Naive thymus-derived CD4-positive, alpha-beta T cell (primary cell): Measurements from ENCODE around the gene SMTNL2. TPM values are rescaled to one million over a fixed set of nuclear protein-coding genes. Genes with fewer than 3 reads are reported as not detected.
"Not testable (repeated sequence)": the region's sequence is repeated elsewhere in the genome, so short reads cannot be mapped to it uniquely, and the experiment has no call there.

Experiments used
- ATAC-seq: fragments of 150-1000 bp; cut with Tn5 transposase; 2 replicates; pipeline ENCODE4 v1.10.0; 2021; ENCODE audit warnings: mild to moderate bottlenecking, moderate library complexity
- CTCF ChIA-PET: fragments of 350-600 bp; sonication (Branson Sonifier 250); formaldehyde crosslinking; loops from one replicate; lab custom pipeline; 2021; ENCODE audit warnings: antibody characterized with exemption; lab: Charles Lee
- POLR2A ChIA-PET: fragments of 350-600 bp; sonication (Branson Sonifier 250); formaldehyde crosslinking; loops from one replicate; lab custom pipeline; 2021; ENCODE audit warnings: antibody characterized with exemption, inconsistent platforms; lab: Charles Lee
- DNase-seq, 9 donors: peaks; one replicate each; pipeline versions ENCODE4 v3.0.0 to v3.0.0-alpha.2; 2020 to 2022; ENCODE audit warnings: mixed read lengths in 1 of 9
- H3K27ac ChIP-seq: one replicate; pipeline ENCODE4 v1.7.0; 2013; ENCODE audit warnings: mild to moderate bottlenecking, low read depth, low read length, moderate library complexity
- H3K27me3 ChIP-seq, 2 donors: one replicate each; pipeline ENCODE4 v1.7.0; 2013; ENCODE audit warnings: low read length in 2 of 2, mild to moderate bottlenecking in 2 of 2, moderate library complexity in 2 of 2; ENCODE audit not compliant: control insufficient read depth in 2 of 2, insufficient read depth in 2 of 2
- H3K36me3 ChIP-seq, 3 experiments: 1 replicate in 2 of 3; 2 replicates in 1 of 3; pipeline ENCODE4 v1.7.0; 2013; ENCODE audit warnings: low read length in 3 of 3, mild to moderate bottlenecking in 3 of 3, moderate library complexity in 1 of 3; ENCODE audit not compliant: insufficient read depth in 3 of 3, control insufficient read depth in 2 of 3
- H3K4me1 ChIP-seq, 2 donors: one replicate each; pipeline ENCODE4 v1.7.0; 2013; ENCODE audit warnings: low read length in 2 of 2, mild to moderate bottlenecking in 2 of 2, moderate library complexity in 1 of 2; ENCODE audit not compliant: control insufficient read depth in 2 of 2, insufficient read depth in 2 of 2
- H3K4me3 ChIP-seq: 2 replicates; pipeline ENCODE4 v1.7.0; 2013; ENCODE audit warnings: mild to moderate bottlenecking, low read length
- H3K9me3 ChIP-seq, 3 experiments: 1 replicate in 2 of 3; 2 replicates in 1 of 3; pipeline ENCODE4 v1.7.0; 2013; ENCODE audit warnings: low read length in 3 of 3; ENCODE audit not compliant: control insufficient read depth in 2 of 3
- H3K27ac Mint-ChIP-seq, 9 donors: one replicate each; pipeline ENCODE4 v1.8.0; 2020 to 2022; ENCODE audit warnings: mixed read lengths in 9 of 9, mild to moderate bottlenecking in 8 of 9, moderate library complexity in 5 of 9, inconsistent platforms in 2 of 9
- H3K27me3 Mint-ChIP-seq, 5 donors: one replicate each; pipeline ENCODE4 v1.8.0; 2021 to 2022; ENCODE audit warnings: mixed read lengths in 5 of 5, mild to moderate bottlenecking in 1 of 5
- H3K36me3 Mint-ChIP-seq, 5 donors: one replicate each; pipeline ENCODE4 v1.8.0; 2020 to 2022; ENCODE audit warnings: mixed read lengths in 5 of 5, mild to moderate bottlenecking in 3 of 5, inconsistent platforms in 1 of 5
- H3K4me1 Mint-ChIP-seq, 7 donors: one replicate each; pipeline ENCODE4 v1.8.0; 2020 to 2022; ENCODE audit warnings: mixed read lengths in 7 of 7, mild to moderate bottlenecking in 3 of 7, inconsistent platforms in 1 of 7
- H3K4me3 Mint-ChIP-seq, 10 donors: one replicate each; pipeline ENCODE4 v1.8.0; 2020 to 2022; ENCODE audit warnings: mild to moderate bottlenecking in 10 of 10, mixed read lengths in 10 of 10, moderate library complexity in 6 of 10, inconsistent platforms in 2 of 10
- H3K9me3 Mint-ChIP-seq, 11 donors: one replicate each; pipeline ENCODE4 v1.8.0; 2020 to 2022; ENCODE audit warnings: mixed read lengths in 11 of 11, mild to moderate bottlenecking in 4 of 11, inconsistent platforms in 1 of 11, moderate library complexity in 1 of 11
- intact Hi-C, 2 donors: fragments of 100-400 bp; cut with micrococcal nuclease; formaldehyde crosslinking; loops; one replicate each; pipeline ENCODE4 v1.15.1; 2023
- polyA plus RNA-seq, 2 donors: library from polyadenylated mRNA; unstranded; fragments of 300-500 nt; fragmentation: Illumina TruSeq; gene quantifications; one replicate each; pipeline ENCODE4 v1.2.3, GENCODE V29; 2021
- total RNA-seq, 6 experiments: library from RNA in 5 of 6; stranded (reverse) in 5 of 6; gene quantifications; 1 replicate in 5 of 6; 2 replicates in 1 of 6; pipeline ENCODE4 v1.2.3 and lab custom pipeline; 2021 to 2026

Gene SMTNL2
- total and polyA plus RNA-seq, 7 experiments from 2014 or later, result not detected

GRCh38 chr17:4635823-4636375, 51.6 kb downstream of the SMTNL2 start:
- peak; percentile 50 for ATAC-seq
- intact Hi-C loops, result no loop called here
- peaks cover 2 to 24% (median 18%) of the 10 kb centered on the region in 7 donors for H3K4me1 Mint-ChIP-seq

DNA sequence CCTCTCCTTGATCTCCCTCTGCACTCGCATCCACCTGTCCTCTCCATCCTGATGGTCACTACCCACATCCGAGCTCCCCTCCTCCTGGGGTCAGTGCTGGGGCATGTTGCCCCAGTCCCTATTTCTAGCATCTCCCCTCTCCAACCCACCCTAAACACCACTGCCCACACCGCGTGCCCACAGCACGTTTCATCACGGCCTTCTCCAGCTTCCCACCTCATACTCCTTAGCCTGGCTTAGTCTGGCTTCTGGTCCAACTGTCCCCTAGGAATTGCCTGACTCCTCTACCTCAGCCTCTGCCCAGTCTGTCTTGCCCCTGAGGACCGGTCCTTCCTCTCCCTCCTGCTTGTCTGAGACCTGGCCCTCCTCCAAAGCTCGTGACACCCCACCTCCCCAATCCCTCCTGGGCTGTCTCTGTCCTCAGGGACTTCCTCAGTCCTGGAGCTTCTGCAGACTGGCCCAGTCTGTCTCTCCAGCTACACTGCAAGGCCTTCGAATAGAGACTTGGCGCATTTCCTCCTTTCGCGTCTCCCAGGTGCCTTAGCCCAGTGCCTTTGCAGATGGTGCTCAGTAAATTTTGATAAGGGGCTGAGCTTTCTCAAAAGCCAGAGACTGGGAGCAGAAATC, 52.3 kb downstream of the SMTNL2 start:
- intact Hi-C loops, result no loop called here

More at GRCh38 chr17:4635823-4636375, 51.6 kb downstream of the SMTNL2 start:
- POLR2A ChIA-PET, result no interaction called here
- Mint-ChIP-seq H3K36me3 (peaks cover 0 to 8% (median 0%) of the 10 kb centered on the region in 5 donors), H3K27ac (no peak overlapping the region), H3K4me3 (peak overlapping the region in 1 of 10 donors; percentile 2), H3K27me3 (peaks cover 48 to 72% (median 58%) of the 10 kb centered on the region in 5 donors), H3K9me3 (peaks cover 0 to 7% (median 0%) of the 10 kb centered on the region in 11 donors)
- no peak overlapping the region for H3K27ac ChIP-seq
- peak in 1 of 9 donors; percentile 28 for DNase-seq
- no peaks in the 10 kb centered on the region for H3K4me1 ChIP-seq
- CTCF ChIA-PET, result no interaction called here
- H3K4me3 ChIP-seq, result no peak overlapping the region
- H3K27me3 ChIP-seq, result peaks cover 0 to 9% of the 10 kb centered on the region in 2 donors
- H3K9me3 ChIP-seq, result no peaks in the 10 kb centered on the region
- no peaks in the 10 kb centered on the region for H3K36me3 ChIP-seq

DNA sequence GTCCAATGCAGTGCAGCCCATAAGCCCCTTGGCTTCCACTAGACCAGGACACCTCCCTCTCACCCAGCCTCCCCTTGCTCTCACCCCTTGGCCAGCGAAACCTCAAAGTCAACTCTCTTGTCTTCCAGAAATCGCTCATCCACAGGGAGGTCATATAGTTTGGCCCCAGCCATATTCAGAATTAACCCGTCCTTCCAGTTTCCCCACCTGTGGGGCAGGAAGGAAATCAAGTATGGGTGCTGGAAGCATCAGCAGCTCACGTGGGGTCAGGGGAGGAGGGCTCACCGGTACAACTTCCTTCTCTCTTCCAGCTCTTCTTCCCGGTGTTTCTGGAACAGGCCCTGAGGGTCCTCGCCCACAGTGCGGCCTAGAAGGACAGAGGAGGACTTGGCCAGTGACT, 54.4 kb downstream of the SMTNL2 start:
- CTCF ChIA-PET, ATAC-seq, H3K27ac ChIP-seq, H3K36me3 ChIP-seq, H3K9me3 Mint-ChIP-seq, H3K9me3 ChIP-seq, intact Hi-C loops, H3K4me1 ChIP-seq, POLR2A ChIA-PET, H3K36me3 Mint-ChIP-seq, DNase-seq, H3K4me3 ChIP-seq, H3K27ac Mint-ChIP-seq: not testable (repeated sequence)
- Mint-ChIP-seq H3K27me3 (peaks cover 64 to 84% (median 72%) of the 10 kb centered on the region in 5 donors), H3K4me1 (peaks cover 4 to 28% (median 19%) of the 10 kb centered on the region in 7 donors), H3K4me3 (peak overlapping the region in 5 of 10 donors; percentile 29 to 82 (median 51))
- H3K27me3 ChIP-seq, result peaks cover 0 to 13% of the 10 kb centered on the region in 2 donors

More for the DNA sequence above, 52.3 kb downstream of the SMTNL2 start:
- Histone ChIP-seq H3K9me3 (no peaks in the 10 kb centered on the region), H3K27me3 (peaks cover 0 to 9% of the 10 kb centered on the region in 2 donors), H3K27ac (no peak overlapping the region), H3K36me3 (no peaks in the 10 kb centered on the region), H3K4me1 (no peaks in the 10 kb centered on the region), H3K4me3 (no peak overlapping the region)
- no peak overlapping the region for H3K4me3 Mint-ChIP-seq
- peaks cover 0 to 8% (median 0%) of the 10 kb centered on the region in 5 donors for H3K36me3 Mint-ChIP-seq
- DNase-seq (no peak), ATAC-seq (no peak)
- H3K4me1 Mint-ChIP-seq, result peaks cover 4 to 25% (median 19%) of the 10 kb centered on the region in 7 donors
- ChIA-PET CTCF (interaction anchor here (0.6 to 0.7 kb wide), 3 partner anchors 203 to 893 kb away, joined by 3 read pairs; no protein-coding TSS in a partner anchor), POLR2A (no interaction called here)
- no peak overlapping the region for H3K27ac Mint-ChIP-seq
- peaks cover 0 to 7% (median 0%) of the 10 kb centered on the region in 11 donors for H3K9me3 Mint-ChIP-seq
- peaks cover 50 to 73% (median 59%) of the 10 kb centered on the region in 5 donors for H3K27me3 Mint-ChIP-seq

GRCh38 chr17:4639301-4640059, 55.2 kb downstream of the SMTNL2 start:
- H3K27me3 ChIP-seq, result peaks cover 0 to 16% of the 10 kb centered on the region in 2 donors
- intact Hi-C loops, H3K36me3 ChIP-seq, H3K9me3 Mint-ChIP-seq, H3K36me3 Mint-ChIP-seq, H3K27ac ChIP-seq, H3K9me3 ChIP-seq, H3K27ac Mint-ChIP-seq, CTCF ChIA-PET, H3K4me3 ChIP-seq, H3K4me1 ChIP-seq, POLR2A ChIA-PET: not testable (repeated sequence)
- peaks cover 69 to 85% (median 70%) of the 10 kb centered on the region in 5 donors for H3K27me3 Mint-ChIP-seq
- peak overlapping the region in 9 of 10 donors; percentile 29 to 82 (median 54) for H3K4me3 Mint-ChIP-seq
- ATAC-seq (peak; percentile 69), DNase-seq (peak in 3 of 9 donors; percentile 14 to 43 (median 30))
- peaks cover 4 to 28% (median 19%) of the 10 kb centered on the region in 7 donors for H3K4me1 Mint-ChIP-seq

DNA sequence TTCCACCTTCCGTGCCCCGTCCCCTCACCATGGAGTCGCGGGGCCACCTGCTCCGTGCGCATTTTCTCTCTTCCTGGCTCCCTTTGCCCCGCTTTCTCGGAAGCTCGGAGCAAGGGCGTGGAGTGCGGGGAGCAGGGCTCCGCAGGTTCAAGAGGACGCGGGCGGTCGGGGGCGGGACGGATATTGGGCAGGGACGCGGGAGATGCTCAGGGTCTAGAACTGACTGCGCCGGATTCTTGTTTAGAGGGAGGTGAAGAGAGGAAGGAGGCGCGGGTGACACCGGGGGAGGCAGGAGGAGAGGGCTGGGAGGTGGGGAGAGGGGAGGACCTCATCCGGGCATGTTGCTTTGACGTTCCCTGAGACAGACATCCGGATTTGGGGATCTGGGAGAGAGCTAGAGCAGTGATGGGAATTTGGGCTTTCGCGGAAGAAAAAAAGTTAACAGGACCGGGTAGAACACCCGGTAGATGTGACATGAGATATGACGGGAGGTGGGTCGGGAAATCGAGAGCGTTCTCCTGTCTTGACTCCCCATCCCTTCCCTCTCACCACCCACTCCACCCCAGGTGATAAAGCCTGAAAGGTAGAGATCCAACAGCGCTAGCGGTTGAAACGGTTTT, 56.4 kb downstream of the SMTNL2 start:
- peak; percentile 41 for ATAC-seq
- CTCF ChIA-PET, H3K27ac Mint-ChIP-seq, H3K36me3 Mint-ChIP-seq, H3K36me3 ChIP-seq, intact Hi-C loops, H3K27ac ChIP-seq, H3K9me3 Mint-ChIP-seq, H3K9me3 ChIP-seq, H3K4me1 ChIP-seq, POLR2A ChIA-PET, H3K4me3 ChIP-seq: not testable (repeated sequence)
- H3K27me3 Mint-ChIP-seq, result peaks cover 64 to 85% (median 73%) of the 10 kb centered on the region in 5 donors
- DNase-seq, result peak in 1 of 9 donors; percentile 4
- H3K27me3 ChIP-seq, result peaks cover 0 to 16% of the 10 kb centered on the region in 2 donors
- H3K4me1 Mint-ChIP-seq, result peaks cover 4 to 25% (median 18%) of the 10 kb centered on the region in 7 donors
- peak overlapping the region in 4 of 10 donors; percentile 21 to 56 (median 41) for H3K4me3 Mint-ChIP-seq
